Spleen (tissue), 7 donors: ENCODE data around the gene BANP.

ENCODE experiments used
- CTCF ChIP-seq, 11 experiments: fragments of 200-600 bp in 7 of 11; fragments of 450-650 bp in 4 of 11; sonication (generic) in 4 of 11; IDR thresholded peaks in 8 of 11; conservative IDR thresholded peaks in 3 of 11; 1 replicate in 7 of 11; 2 replicates in 4 of 11; pipeline versions ENCODE4 v1.4.0 to v1.8.0; 2016 to 2021; ENCODE audit warnings: antibody characterized with exemption in 11 of 11, inconsistent platforms in 4 of 11, mild to moderate bottlenecking in 1 of 11
- POLR2A ChIP-seq, 3 donors: fragments of 450-650 bp; IDR thresholded peaks; one replicate each; pipeline ENCODE4 v1.5.1; 2017; ENCODE audit warnings: antibody characterized with exemption in 3 of 3, mild to moderate bottlenecking in 1 of 3
- POLR2AphosphoS5 ChIP-seq, 3 donors: sonication (generic); formaldehyde crosslinking; IDR thresholded peaks; one replicate each; pipeline ENCODE4 v1.5.1; 2017; ENCODE audit warnings: antibody characterized with exemption in 3 of 3
- donor health status: DM: no; HTN: no; CAD: no; lungs with moderate emphysema.
- donor health status: DM: no; HTN: no; CAD: no.
- donor health status: DM: no; HTN: no; CAD: no.

- no peak for TF ChIP-seq CTCF (IDR thresholded peaks at IDR 0.05 in 8 of 11, conservative IDR thresholded peaks at IDR 0.05 in 3 of 11)
- peak; percentile 28 to 69 (median 60) for TF ChIP-seq POLR2AphosphoS5 (IDR thresholded peaks at IDR 0.05)
- TF ChIP-seq POLR2A (IDR thresholded peaks at IDR 0.05), result peak in 1 of 3 donors; percentile 4
These were observed 5.7 kb upstream of the BANP start for GRCh38 chr16:87945351-87946042.
